Retina (tissue), 1 donor: ENCODE data around the gene PANX3.
"Not testable (repeated sequence)": the region's sequence is repeated elsewhere in the genome, so short reads cannot be mapped to it uniquely, and the experiment has no call there.

Experiments
- DNase-seq: peaks from one replicate; pipeline ENCODE4 v3.0.0-alpha.2; 2016

The PANX3 gene, protein sequence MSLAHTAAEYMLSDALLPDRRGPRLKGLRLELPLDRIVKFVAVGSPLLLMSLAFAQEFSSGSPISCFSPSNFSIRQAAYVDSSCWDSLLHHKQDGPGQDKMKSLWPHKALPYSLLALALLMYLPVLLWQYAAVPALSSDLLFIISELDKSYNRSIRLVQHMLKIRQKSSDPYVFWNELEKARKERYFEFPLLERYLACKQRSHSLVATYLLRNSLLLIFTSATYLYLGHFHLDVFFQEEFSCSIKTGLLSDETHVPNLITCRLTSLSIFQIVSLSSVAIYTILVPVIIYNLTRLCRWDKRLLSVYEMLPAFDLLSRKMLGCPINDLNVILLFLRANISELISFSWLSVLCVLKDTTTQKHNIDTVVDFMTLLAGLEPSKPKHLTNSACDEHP

GRCh38 chr11:124611064-124611463 is at the start of gene PANX3:
PANX3 (plus strand) TSS chr11:124611428; CDS start chr11:124611557, 129 bp downstream.
- DNase-seq: no peak

- DNase-seq: no peak
These were observed 41.5 kb upstream of the PANX3 start, which contains the start of gene OR8A1 for GRCh38 chr11:124569697-124570096. OR8A1 (plus strand) TSS chr11:124569997; CDS start chr11:124570120, 123 bp downstream.

DNA sequence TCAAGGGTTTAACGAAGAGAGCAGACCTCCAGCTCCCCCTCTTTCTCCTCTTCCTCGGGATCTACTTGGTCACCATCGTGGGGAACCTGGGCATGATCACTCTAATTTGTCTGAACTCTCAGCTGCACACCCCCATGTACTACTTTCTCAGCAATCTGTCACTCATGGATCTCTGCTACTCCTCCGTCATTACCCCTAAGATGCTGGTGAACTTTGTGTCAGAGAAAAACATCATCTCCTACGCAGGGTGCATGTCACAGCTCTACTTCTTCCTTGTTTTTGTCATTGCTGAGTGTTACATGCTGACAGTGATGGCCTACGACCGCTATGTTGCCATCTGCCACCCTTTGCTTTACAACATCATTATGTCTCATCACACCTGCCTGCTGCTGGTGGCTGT is 41.1 kb upstream of the PANX3 start:
- DNase-seq: no peak

- no peak for DNase-seq
These were observed 33.4 kb upstream of the PANX3 start for GRCh38 chr11:124577716-124578427.

DNA sequence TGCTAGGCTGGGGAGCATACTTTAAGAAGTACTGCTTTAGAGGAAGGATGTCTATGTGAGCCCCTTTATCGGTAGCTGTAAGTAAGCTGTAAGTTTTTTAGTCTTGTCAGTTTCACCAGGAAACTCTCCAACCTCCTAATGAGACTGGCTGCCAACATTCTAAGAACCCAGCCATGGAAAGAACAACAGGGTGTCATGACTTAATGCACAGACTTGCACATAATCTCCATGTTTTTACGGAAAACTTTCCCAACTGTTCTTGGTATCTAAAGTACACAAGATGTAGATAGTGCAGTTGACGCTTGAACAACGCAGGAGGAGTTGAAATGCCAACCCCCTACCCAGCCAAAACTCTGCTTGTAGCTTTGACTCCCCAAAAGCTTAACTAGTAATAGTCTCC is 32.5 kb upstream of the PANX3 start:
- DNase-seq: no peak

DNA sequence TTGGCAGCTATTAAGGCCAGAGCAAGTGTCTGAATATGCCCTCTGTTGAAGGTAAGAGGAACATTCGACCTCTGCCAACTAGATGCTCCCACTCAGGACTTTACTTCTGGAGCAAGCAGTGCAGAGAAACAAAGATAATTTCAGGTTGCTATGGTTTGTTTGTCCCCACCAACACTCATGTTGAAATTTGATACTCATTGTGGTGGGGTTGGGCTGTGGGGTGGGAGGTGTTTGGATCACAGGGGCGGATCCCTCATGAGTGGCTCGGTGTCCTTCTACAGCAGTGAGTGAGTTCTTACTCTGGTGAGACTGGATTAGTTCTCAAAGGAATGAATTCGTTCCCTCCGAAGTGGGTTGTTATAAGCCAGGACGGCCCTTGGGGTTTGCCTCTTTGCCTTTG is 29.4 kb upstream of the PANX3 start:
- no peak for DNase-seq

GRCh38 chr11:124582565-124582964 is 28.7 kb upstream of the PANX3 start:
- DNase-seq: no peak

- no peak for DNase-seq
These were observed 27.4 kb upstream of the PANX3 start for GRCh38 chr11:124583781-124584180.

DNA sequence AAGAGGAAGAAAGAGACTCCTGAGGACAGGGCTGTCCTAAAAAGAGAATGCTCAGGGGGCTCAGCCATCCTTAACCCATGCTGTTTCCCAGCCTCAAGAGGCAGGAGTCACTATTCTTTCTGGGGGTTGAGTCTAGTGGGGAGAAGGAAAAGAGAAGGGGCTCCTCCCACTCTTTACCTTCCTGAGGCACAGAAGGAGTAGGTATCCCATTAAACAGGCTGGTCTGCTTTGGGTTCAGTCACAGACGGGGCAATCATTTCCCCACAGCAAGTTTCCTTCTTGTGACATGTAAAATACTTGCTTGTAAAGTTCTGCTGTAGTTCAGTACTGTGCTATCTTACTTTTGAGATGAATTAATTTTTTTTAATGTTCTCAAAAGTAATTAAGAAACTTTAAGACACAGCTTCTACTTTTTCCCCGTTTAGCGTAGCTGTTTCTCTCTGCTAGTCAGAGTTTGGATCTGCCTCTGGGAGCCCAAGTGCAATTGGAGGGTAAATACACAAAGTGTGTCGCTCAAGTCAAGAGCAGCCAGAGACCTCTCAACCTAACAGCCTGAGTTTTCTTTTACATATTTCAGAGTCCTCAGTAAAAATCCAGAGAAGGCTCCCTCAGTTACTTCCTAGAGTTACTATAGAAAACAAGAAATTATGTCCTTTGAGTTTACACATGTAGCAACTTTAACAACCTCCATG is 26.4 kb upstream of the PANX3 start:
- DNase-seq: no peak

DNA sequence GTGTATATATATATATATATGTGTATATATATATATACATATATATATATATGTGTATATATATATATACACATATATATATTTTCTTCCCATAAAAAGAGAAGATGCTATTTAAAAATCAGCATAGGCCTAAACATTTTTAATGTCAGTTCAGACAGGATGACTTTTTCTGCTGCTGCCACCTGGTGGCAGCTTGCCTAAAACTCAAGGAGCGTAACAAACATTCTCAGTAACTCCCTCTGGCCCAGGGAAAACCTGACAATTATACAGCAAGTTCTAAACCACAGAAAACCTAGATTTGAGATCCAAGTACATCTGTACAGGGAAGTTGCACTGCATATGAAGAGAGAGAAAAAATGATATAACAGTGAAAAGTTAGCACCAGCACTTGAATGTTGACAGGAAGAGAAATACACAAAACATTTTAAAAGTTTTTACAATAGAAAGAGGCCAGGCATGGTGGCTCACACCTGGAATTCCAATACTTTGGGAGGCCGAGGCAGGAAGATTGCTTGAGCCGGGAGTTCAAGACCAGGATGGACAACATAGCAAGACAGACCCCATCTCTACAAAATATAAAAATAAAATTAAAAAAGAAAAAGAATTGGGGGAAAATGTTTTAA is 24.9 kb upstream of the PANX3 start:
- DNase-seq: peak; percentile 54

DNA sequence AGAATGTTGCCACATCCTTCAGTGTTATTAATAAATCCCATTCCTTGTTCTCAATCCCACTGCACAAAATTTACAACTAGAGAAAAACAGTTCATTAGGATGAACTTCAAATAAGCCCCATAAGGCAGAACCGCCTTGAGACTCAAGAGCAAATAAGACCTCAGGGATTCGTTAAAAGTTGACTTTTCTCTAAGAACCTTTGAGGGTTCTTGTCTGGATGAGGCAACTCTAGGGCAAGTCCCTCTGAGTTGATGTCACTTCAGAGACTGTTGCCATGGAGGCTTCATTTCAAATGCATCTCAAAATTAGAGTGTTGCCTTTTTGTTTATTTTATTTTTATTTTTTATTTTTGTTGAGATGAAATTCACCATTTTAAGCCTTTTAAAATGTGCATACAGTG is 19.8 kb upstream of the PANX3 start:
- DNase-seq: no peak

- DNase-seq: no peak
These were observed 18.6 kb upstream of the PANX3 start for GRCh38 chr11:124592627-124593026.

- no peak for DNase-seq
These were observed 15.9 kb upstream of the PANX3 start for GRCh38 chr11:124595302-124595701.

- no peak for DNase-seq
These were observed 13.6 kb upstream of the PANX3 start for GRCh38 chr11:124597626-124598025.

- DNase-seq: no peak
These were observed 10.5 kb upstream of the PANX3 start for GRCh38 chr11:124600621-124601320.

- DNase-seq: no peak
These were observed 9.0 kb upstream of the PANX3 start for GRCh38 chr11:124602193-124602592.

GRCh38 chr11:124602723-124603122 is 8.5 kb upstream of the PANX3 start:
- DNase-seq: not testable (repeated sequence)

GRCh38 chr11:124605719-124606118 is 5.5 kb upstream of the PANX3 start:
- DNase-seq: no peak

DNA sequence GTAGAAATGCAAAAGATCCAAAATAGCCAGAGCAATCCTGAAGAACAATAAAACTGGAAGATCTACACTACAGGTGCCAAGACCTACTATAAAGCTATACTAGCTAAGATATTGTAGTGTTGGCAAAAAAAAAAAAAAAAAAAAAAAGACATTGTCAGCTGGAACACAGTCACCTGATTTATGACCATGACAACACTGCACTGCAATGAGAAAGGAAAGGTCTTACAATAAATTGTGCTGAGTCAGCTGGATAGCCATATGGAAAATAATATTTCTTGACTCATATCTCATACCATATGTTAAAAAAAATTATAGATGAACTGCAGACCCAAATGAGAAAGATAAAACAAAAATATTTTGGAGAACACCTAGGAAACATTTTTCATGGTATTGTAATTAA is 3.1 kb upstream of the PANX3 start:
- DNase-seq: no peak

DNA sequence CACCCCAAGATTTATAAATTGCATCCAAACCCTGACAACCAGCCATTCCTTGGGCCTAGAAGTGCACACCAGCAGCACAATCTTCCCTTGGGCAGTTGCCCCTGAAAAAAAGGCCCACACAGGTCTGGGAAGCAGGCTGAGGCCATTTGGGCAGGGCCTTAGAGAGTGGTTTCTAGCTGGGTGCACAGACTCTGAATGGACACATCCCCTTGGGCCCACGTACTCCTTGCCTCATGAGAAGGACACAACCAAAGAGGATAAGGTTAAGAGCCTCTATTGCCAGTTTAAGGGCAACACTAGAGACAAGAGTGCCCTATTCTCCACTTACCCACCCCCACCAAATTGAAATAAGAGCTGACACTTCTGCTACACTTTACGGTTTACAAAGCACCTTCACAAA is 933 bp upstream of the PANX3 start:
- no peak for DNase-seq

DNA sequence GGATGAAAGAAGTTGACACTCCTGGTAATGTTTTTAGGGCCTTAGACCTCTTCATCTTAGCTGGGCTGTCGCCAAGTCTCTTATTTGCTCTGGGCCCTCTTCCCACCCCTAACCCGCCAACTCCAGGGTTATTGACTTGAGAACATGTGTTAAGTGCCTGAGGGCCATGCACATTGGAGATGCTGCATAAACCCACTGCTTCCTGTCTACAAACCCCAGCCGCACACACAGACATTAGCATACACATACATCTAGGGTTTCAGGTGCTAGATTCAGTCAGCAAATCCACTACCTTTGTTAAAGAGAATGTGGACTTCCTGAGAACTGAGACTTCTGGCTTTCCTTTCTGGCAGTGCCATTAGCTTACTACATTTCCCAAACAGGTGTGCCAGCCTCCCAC is 817 bp downstream of the PANX3 start:
- DNase-seq: no peak

- DNase-seq: peak; percentile 13
These were observed 1.5 kb downstream of the PANX3 start for GRCh38 chr11:124612567-124613246.
